ENCODE results near the gene AKNAD1. TPM values are rescaled to one million over a fixed set of nuclear protein-coding genes. Genes with fewer than 3 reads are reported as not detected.

The AKNAD1 gene
- total RNA-seq, 1 experiment from 2014 or later: 0.07 TPM

GRCh38 chr1:108884968-108885367, 28.1 kb upstream of the AKNAD1 start:
- ChIA-PET POLR2A (ENCODE audit: unreplicated experiment) (no interaction called here), CTCF (no interaction called here)
- intact Hi-C loops (cut with micrococcal nuclease): no loop called here
- H3K4me1 ChIP-seq (ENCODE audit: insufficient read depth, low read length): peaks cover 12% of the 10 kb centered on the region
- H3K27me3 ChIP-seq (ENCODE audit: low read length): no peaks in the 10 kb centered on the region
- H3K79me2 ChIP-seq (ENCODE audit: low read length): peaks cover 51% of the 10 kb centered on the region
- no peak overlapping the region for H3K27ac ChIP-seq (ENCODE audit: low read length)
- no peaks in the 10 kb centered on the region for H3K9me2 ChIP-seq (replicated peaks; ENCODE audit: low read length)
- no peaks in the 10 kb centered on the region for H3K9me3 ChIP-seq (ENCODE audit: low read length)
- TF ChIP-seq CTCF (conservative IDR thresholded peaks at IDR 0.05; ENCODE audit: low read depth, low read length) (no peak), EZH2phosphoT487 (IDR thresholded peaks at IDR 0.05; ENCODE audit: borderline replicate concordance, low read length) (no peak), EZH2 (IDR thresholded peaks at IDR 0.05; ENCODE audit: low read length, unreplicated experiment) (no peak)
- no peak overlapping the region for H2AFZ ChIP-seq (ENCODE audit: low read length)
- no peak for ATAC-seq
- H3F3A ChIP-seq (ENCODE audit: low read length, unreplicated experiment): no peaks in the 10 kb centered on the region
- no peak for DNase-seq
- peaks cover 4% of the 10 kb centered on the region; the same call in 1 of the 2 replicates for H3K36me3 ChIP-seq (ENCODE audit: low read depth, low read length)
- H3K9ac ChIP-seq (ENCODE audit: low read length): no peak overlapping the region
- H3K4me3 ChIP-seq (ENCODE audit: low read length): no peak overlapping the region
- peaks cover 22% of the 10 kb centered on the region; the same call in 1 of the 2 replicates for H4K20me1 ChIP-seq (ENCODE audit: low read length)
- H3K4me2 ChIP-seq (ENCODE audit: low read length): no peak overlapping the region
- no TSS peak for BruUV-seq (replicated peaks)

- TF ChIP-seq EZH2phosphoT487 (IDR thresholded peaks at IDR 0.05; ENCODE audit: borderline replicate concordance, low read length) (no peak), EZH2 (IDR thresholded peaks at IDR 0.05; ENCODE audit: low read length, unreplicated experiment) (no peak), CTCF (conservative IDR thresholded peaks at IDR 0.05; ENCODE audit: low read depth, low read length) (no peak)
- Histone ChIP-seq H3K9me2 (replicated peaks; ENCODE audit: low read length) (no peaks in the 10 kb centered on the region), H4K20me1 (ENCODE audit: low read length) (peaks cover 27% of the 10 kb centered on the region; the same call in 1 of the 2 replicates), H3K36me3 (ENCODE audit: low read depth, low read length) (peaks cover 4% of the 10 kb centered on the region; the same call in 1 of the 2 replicates), H3K79me2 (ENCODE audit: low read length) (peaks cover 72% of the 10 kb centered on the region), H2AFZ (ENCODE audit: low read length) (no peak overlapping the region), H3K9ac (ENCODE audit: low read length) (no peak overlapping the region), H3K9me3 (ENCODE audit: low read length) (no peaks in the 10 kb centered on the region), H3K4me3 (ENCODE audit: low read length) (no peak overlapping the region), H3K27me3 (ENCODE audit: low read length) (no peaks in the 10 kb centered on the region), H3F3A (ENCODE audit: low read length, unreplicated experiment) (no peaks in the 10 kb centered on the region), H3K4me2 (ENCODE audit: low read length) (no peak overlapping the region), H3K4me1 (ENCODE audit: insufficient read depth, low read length) (peaks cover 20% of the 10 kb centered on the region), H3K27ac (ENCODE audit: low read length) (no peak overlapping the region)
- DNase-seq: no peak
- ChIA-PET POLR2A (ENCODE audit: unreplicated experiment) (no interaction called here), CTCF (no interaction called here)
- ATAC-seq: no peak
- intact Hi-C loops (cut with micrococcal nuclease): no loop called here
- no TSS peak for BruUV-seq (replicated peaks)
Measured at GRCh38 chr1:108882837-108883236, 25.9 kb upstream of the AKNAD1 start.

- CTCF ChIA-PET: no interaction called here
- H3K9me2 ChIP-seq (replicated peaks; ENCODE audit: low read length): no peaks in the 10 kb centered on the region
- no peak; the same call in 1 of the 2 replicates for ATAC-seq
- no peak for TF ChIP-seq EZH2phosphoT487 (IDR thresholded peaks at IDR 0.05; ENCODE audit: borderline replicate concordance, low read length)
- TF ChIP-seq EZH2 (IDR thresholded peaks at IDR 0.05; ENCODE audit: low read length, unreplicated experiment): no peak
- no peak for TF ChIP-seq CTCF (conservative IDR thresholded peaks at IDR 0.05; ENCODE audit: low read depth, low read length)
- peak; percentile 46 for DNase-seq
- POLR2A ChIA-PET (ENCODE audit: unreplicated experiment): no interaction called here
- H3K27me3 ChIP-seq (ENCODE audit: low read length): no peaks in the 10 kb centered on the region
- BruUV-seq (replicated peaks): no TSS peak
- no peak overlapping the region for H3K27ac ChIP-seq (ENCODE audit: low read length)
- no peaks in the 10 kb centered on the region for H3F3A ChIP-seq (ENCODE audit: low read length, unreplicated experiment)
- H3K4me1 ChIP-seq (ENCODE audit: insufficient read depth, low read length): peaks cover 20% of the 10 kb centered on the region
- H3K36me3 ChIP-seq (ENCODE audit: low read depth, low read length): no peaks in the 10 kb centered on the region; the same call in 1 of the 2 replicates
- peak overlapping the region; percentile 14; the same call in 1 of the 2 replicates for H3K4me2 ChIP-seq (ENCODE audit: low read length)
- H3K9ac ChIP-seq (ENCODE audit: low read length): no peak overlapping the region
- intact Hi-C loops (cut with micrococcal nuclease): no loop called here
- H2AFZ ChIP-seq (ENCODE audit: low read length): no peak overlapping the region
- H3K9me3 ChIP-seq (ENCODE audit: low read length): no peaks in the 10 kb centered on the region
- peaks cover 78% of the 10 kb centered on the region for H3K79me2 ChIP-seq (ENCODE audit: low read length)
- no peak overlapping the region for H3K4me3 ChIP-seq (ENCODE audit: low read length)
- peaks cover 27% of the 10 kb centered on the region; the same call in 1 of the 2 replicates for H4K20me1 ChIP-seq (ENCODE audit: low read length)
Measured at GRCh38 chr1:108881369-108881768, 24.5 kb upstream of the AKNAD1 start.

All from PC-3 (cell line).